Keratinocyte (primary cell): ENCODE results near the gene NDUFA9. TPM values are rescaled to one million over a fixed set of nuclear protein-coding genes. Genes with fewer than 3 reads are reported as not detected.

ENCODE experiments used
- DNase-seq: peaks from one replicate; pipeline ENCODE4 v3.0.0-alpha.2; 2011; ENCODE audit warnings: low read depth, missing footprints, low spot score
- FAIRE-seq: peaks from 2 replicates; lab custom pipeline; 2011; peaks lifted over from hg19 to GRCh38; lab: Jason Lieb, UNC
- H2AFZ ChIP-seq: 2 replicates; pipeline ENCODE4 v1.6.0; 2012; ENCODE audit warnings: low read length, control low read depth, inconsistent platforms; ENCODE audit not compliant: control insufficient read depth
- H3K27ac ChIP-seq: 2 replicates; pipeline ENCODE4 v1.5.1; 2011; ENCODE audit warnings: low read length; ENCODE audit not compliant: control insufficient read depth, insufficient read depth
- H3K27me3 ChIP-seq: 3 replicates; pipeline ENCODE4 v1.6.0; 2011; ENCODE audit warnings: low read length; ENCODE audit not compliant: control insufficient read depth, insufficient read depth; ENCODE audit errors: extremely low read depth
- H3K36me3 ChIP-seq, 2 experiments: 2 replicates in 1 of 2; 3 replicates in 1 of 2; pipeline ENCODE4 v1.5.1; 2011; ENCODE audit warnings: low read length in 2 of 2, mild to moderate bottlenecking in 1 of 2; ENCODE audit not compliant: control insufficient read depth in 2 of 2, insufficient read depth in 2 of 2; ENCODE audit errors: extremely low read depth in 1 of 2
- H3K4me1 ChIP-seq: 3 replicates; pipeline ENCODE4 v1.5.1; 2011; ENCODE audit warnings: low read length; ENCODE audit not compliant: control insufficient read depth, insufficient read depth; ENCODE audit errors: extremely low read depth
- H3K4me2 ChIP-seq: 3 replicates; pipeline ENCODE4 v1.6.0; 2011; ENCODE audit warnings: low read depth, low read length; ENCODE audit not compliant: control insufficient read depth, insufficient read depth; ENCODE audit errors: extremely low read depth
- H3K4me3 ChIP-seq, 3 experiments: fragments of 200-600 bp in 1 of 3; sonication (generic) in 1 of 3; 2 replicates in 2 of 3; 3 replicates in 1 of 3; pipeline ENCODE4 v1.5.1; 2011 to 2016; ENCODE audit warnings: low read length in 3 of 3, mild to moderate bottlenecking in 3 of 3, control low read depth in 2 of 3, inconsistent platforms in 1 of 3, low read depth in 1 of 3, mixed read lengths in 1 of 3, mixed run types in 1 of 3, moderate library complexity in 1 of 3; ENCODE audit not compliant: control insufficient read depth in 2 of 3, insufficient read depth in 2 of 3; ENCODE audit errors: extremely low read depth in 1 of 3
- H3K79me2 ChIP-seq: 2 replicates; pipeline ENCODE4 v1.6.0; 2012; ENCODE audit warnings: low read length; ENCODE audit not compliant: control insufficient read depth, insufficient read depth
- H3K9ac ChIP-seq: 3 replicates; pipeline ENCODE4 v1.6.0; 2011; ENCODE audit warnings: low read length; ENCODE audit not compliant: control insufficient read depth, insufficient read depth; ENCODE audit errors: extremely low read depth
- H3K9me1 ChIP-seq: 3 replicates; pipeline ENCODE4 v1.6.0; 2011; ENCODE audit warnings: low read length; ENCODE audit not compliant: control insufficient read depth, insufficient read depth; ENCODE audit errors: extremely low read depth
- H3K9me3 ChIP-seq: 2 replicates; pipeline ENCODE4 v1.5.1; 2012; ENCODE audit warnings: low read depth, low read length; ENCODE audit not compliant: control insufficient read depth
- H4K20me1 ChIP-seq: 3 replicates; pipeline ENCODE4 v1.6.0; 2011; ENCODE audit warnings: low read length; ENCODE audit not compliant: control insufficient read depth, insufficient read depth; ENCODE audit errors: extremely low read depth
- EZH2 ChIP-seq: IDR thresholded peaks from one replicate; pipeline ENCODE4 v1.6.1; 2012; ENCODE audit warnings: inconsistent platforms, mild to moderate bottlenecking, low read length, moderate library complexity
- dilution Hi-C: fragments of 300-500 bp; cut with MboI; formaldehyde crosslinking; loops from one replicate; pipeline ENCODE4 v1.7.0; 2020; ENCODE audit warnings: low sequenced_read_pairs; ENCODE audit not compliant: extremely low pct_ligation_motif_present
- polyA plus RNA-seq, 5 experiments: library from polyadenylated mRNA; depleted of rRNA in 3 of 5; stranded (reverse) in 3 of 5; stranded (forward) in 1 of 5; unstranded in 1 of 5; fragments of >200 nt; gene quantifications; 1 replicate in 1 of 5; 2 replicates in 3 of 5; 3 replicates in 1 of 5; pipeline versions ENCODE4 v1.2.1 to v1.2.3, GENCODE V29; 2011 to 2012; ENCODE audit warnings: missing spikeins in 2 of 5, low read depth in 1 of 5, low replicate concordance in 1 of 5
- TF ChIP-seq, protein P1 (sequence below), 3 experiments: IDR thresholded peaks in 1 of 3; conservative IDR thresholded peaks in 1 of 3; optimal IDR thresholded peaks in 1 of 3; 2 replicates in 2 of 3; 3 replicates in 1 of 3; pipeline versions ENCODE3 to v1.5.1; 2011; ENCODE audit warnings: low read length in 3 of 3, mild to moderate bottlenecking in 3 of 3, moderate library complexity in 2 of 3, control low read depth in 1 of 3, inconsistent platforms in 1 of 3; ENCODE audit not compliant: insufficient read depth in 2 of 3; ENCODE audit errors: extremely low read depth in 1 of 3

Gene NDUFA9
- polyA plus RNA-seq, 1 donor (not counting 4 experiments of a cell fraction or from before 2014, with no cell fraction given): 84.6 TPM

DNA sequence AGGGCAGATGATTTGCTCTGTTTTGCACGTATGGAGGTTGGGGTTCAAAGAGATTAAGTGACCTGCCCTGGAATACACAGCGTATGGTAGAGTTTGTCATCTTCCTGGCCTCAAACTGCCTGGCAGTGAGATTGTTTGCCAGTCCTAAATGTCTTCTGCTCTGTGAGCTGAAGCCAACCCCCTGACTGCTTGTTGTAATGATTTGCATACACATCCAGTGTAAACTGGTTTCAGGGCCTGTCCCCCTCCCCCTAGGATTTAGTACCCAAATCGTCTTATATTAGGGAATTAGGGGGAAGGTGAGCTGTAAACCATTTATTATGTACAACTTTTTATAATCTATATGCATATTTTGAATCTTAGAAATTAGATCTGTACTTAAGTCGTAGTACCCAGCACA, 38.4 kb upstream of the NDUFA9 start:
- peaks cover 10 to 11% of the 10 kb centered on the region in 2 experiments for H3K36me3 ChIP-seq
- no peak overlapping the region for H3K9ac ChIP-seq
- peaks cover 4% of the 10 kb centered on the region for H3K79me2 ChIP-seq
- H4K20me1 ChIP-seq: no peaks in the 10 kb centered on the region
- TF ChIP-seq EZH2: no peak
- TF ChIP-seq, protein P1, sequence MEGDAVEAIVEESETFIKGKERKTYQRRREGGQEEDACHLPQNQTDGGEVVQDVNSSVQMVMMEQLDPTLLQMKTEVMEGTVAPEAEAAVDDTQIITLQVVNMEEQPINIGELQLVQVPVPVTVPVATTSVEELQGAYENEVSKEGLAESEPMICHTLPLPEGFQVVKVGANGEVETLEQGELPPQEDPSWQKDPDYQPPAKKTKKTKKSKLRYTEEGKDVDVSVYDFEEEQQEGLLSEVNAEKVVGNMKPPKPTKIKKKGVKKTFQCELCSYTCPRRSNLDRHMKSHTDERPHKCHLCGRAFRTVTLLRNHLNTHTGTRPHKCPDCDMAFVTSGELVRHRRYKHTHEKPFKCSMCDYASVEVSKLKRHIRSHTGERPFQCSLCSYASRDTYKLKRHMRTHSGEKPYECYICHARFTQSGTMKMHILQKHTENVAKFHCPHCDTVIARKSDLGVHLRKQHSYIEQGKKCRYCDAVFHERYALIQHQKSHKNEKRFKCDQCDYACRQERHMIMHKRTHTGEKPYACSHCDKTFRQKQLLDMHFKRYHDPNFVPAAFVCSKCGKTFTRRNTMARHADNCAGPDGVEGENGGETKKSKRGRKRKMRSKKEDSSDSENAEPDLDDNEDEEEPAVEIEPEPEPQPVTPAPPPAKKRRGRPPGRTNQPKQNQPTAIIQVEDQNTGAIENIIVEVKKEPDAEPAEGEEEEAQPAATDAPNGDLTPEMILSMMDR (optimal IDR thresholded peaks at IDR 0.05 in 1 of 3, IDR thresholded peaks at IDR 0.05 in 1 of 3, conservative IDR thresholded peaks at IDR 0.05 in 1 of 3; ENCODE audit: extremely low read depth in 1 of 3, insufficient read depth in 2 of 3, low read length in 3 of 3): no peak
- no peaks in the 10 kb centered on the region for H3K27me3 ChIP-seq
- H3K4me3 ChIP-seq: no peak overlapping the region
- no peak for FAIRE-seq
- no peak overlapping the region for H2AFZ ChIP-seq
- dilution Hi-C loops: no loop called here
- H3K4me2 ChIP-seq: no peak overlapping the region
- no peaks in the 10 kb centered on the region for H3K9me1 ChIP-seq
- H3K4me1 ChIP-seq: no peaks in the 10 kb centered on the region
- H3K9me3 ChIP-seq: no peaks in the 10 kb centered on the region
- H3K27ac ChIP-seq: no peak overlapping the region
- no peak for DNase-seq

DNA sequence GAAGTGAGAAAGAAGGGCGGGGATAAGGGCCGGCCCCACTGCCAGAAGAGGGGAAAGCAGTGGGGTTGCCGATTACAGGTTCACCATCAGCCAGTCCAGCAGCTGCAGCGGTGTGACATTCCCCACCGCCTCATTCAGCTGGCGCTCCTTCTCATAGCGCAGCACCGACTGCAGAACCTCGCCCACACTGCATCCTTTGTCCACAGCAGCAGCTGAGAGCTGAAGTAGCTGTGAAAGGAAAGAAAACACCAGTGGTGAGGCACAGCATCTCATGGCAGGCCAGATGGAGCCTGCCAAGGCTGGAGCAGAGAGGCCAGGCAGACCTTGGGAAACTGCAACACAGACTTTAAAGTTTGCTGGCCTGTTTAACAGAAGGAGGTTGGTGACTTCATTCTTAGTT, 33.2 kb upstream of the NDUFA9 start:
- dilution Hi-C loops: no loop called here
- Histone ChIP-seq H3K9me3 (no peaks in the 10 kb centered on the region), H3K4me3 (no peak overlapping the region), H3K27ac (no peak overlapping the region), H3K9ac (no peak overlapping the region), H4K20me1 (no peaks in the 10 kb centered on the region), H3K9me1 (no peaks in the 10 kb centered on the region), H3K79me2 (no peaks in the 10 kb centered on the region), H3K4me1 (no peaks in the 10 kb centered on the region), H3K36me3 (peaks cover 0 to 10% of the 10 kb centered on the region in 2 experiments), H2AFZ (no peak overlapping the region), H3K4me2 (no peak overlapping the region), H3K27me3 (no peaks in the 10 kb centered on the region)
- DNase-seq (no peak), FAIRE-seq (no peak)
- TF ChIP-seq, protein P1 (optimal IDR thresholded peaks at IDR 0.05 in 1 of 3, IDR thresholded peaks at IDR 0.05 in 1 of 3, conservative IDR thresholded peaks at IDR 0.05 in 1 of 3; ENCODE audit: extremely low read depth in 1 of 3, insufficient read depth in 2 of 3, low read length in 3 of 3): no peak
- TF ChIP-seq EZH2: no peak
